NCI-H460 (cell line): Measurements from ENCODE around the gene SNAPC2. TPM values are rescaled to one million over a fixed set of nuclear protein-coding genes. Genes with fewer than 3 reads are reported as not detected.

Experiments
- DNase-seq: peaks from one replicate; pipeline ENCODE4 v3.0.0-alpha.2; 2016; ENCODE audit warnings: low read depth; ENCODE audit errors: extremely low read depth
- polyA plus RNA-seq: library from polyadenylated mRNA; depleted of rRNA; stranded (reverse); fragments of >200 nt; gene quantifications from 2 replicates; pipeline ENCODE4 v1.2.3, GENCODE V29; 2014; cell fraction: nucleus; rRNA removed
- total RNA-seq: library from RNA; depleted of rRNA; stranded (reverse); fragments of >200 nt; shearing (Covaris generic); gene quantifications from 2 replicates; pipeline ENCODE4 v1.2.3, GENCODE V29; 2014; rRNA removed

SNAPC2 gene, protein sequence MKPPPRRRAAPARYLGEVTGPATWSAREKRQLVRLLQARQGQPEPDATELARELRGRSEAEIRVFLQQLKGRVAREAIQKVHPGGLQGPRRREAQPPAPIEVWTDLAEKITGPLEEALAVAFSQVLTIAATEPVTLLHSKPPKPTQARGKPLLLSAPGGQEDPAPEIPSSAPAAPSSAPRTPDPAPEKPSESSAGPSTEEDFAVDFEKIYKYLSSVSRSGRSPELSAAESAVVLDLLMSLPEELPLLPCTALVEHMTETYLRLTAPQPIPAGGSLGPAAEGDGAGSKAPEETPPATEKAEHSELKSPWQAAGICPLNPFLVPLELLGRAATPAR
- 21.3 and 27.4 TPM in 2 replicates for total RNA-seq
- 18.8 and 23.3 TPM in 2 replicates for polyA plus RNA-seq

DNA sequence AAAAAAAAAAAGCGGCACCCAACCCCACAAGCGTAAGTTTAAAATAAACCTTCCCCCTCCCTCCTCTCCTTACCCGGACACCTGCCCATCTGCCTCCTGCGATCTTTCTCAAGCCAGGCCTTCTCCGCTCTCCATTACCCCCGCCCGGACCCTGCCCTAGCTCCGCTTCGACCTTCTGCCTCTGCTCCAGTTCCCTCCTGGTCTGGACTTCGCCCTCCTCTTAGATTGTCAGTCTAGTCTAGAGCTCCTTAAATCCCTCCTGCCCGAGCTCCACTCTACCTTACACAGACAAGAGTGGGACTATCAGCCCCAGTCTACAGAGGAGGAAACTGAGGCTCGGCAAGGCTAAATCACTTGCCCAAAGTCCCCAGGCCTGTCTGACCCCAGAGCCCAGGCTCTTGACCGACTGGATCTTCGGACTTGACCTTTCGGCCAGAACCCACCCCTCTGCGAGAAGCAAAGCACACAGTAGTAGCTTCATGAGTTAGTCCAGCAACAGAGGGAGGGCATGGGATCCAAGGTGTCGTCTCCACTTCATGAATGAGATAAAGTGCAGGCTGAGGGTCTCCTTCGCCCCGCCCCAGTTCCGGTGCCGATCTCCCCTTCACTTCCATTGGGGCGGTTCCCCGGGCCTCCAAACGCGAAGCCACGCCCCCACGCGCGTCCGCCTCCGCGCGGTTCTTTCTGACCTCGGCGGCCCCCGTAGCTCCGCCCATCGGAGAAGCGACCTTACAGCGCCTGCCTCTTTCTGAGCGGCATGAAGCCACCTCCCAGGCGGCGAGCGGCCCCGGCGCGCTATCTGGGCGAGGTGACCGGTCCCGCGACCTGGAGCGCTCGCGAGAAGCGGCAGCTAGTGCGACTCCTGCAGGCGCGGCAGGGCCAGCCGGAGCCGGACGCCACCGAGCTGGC, at the start of gene SNAPC2:
Gene SNAPC2 (plus strand): TSS at position 729 of the 909 bp plus-strand sequence. CDS start 29 bp downstream, at position 758.
- peak; percentile 83 for DNase-seq

DNA sequence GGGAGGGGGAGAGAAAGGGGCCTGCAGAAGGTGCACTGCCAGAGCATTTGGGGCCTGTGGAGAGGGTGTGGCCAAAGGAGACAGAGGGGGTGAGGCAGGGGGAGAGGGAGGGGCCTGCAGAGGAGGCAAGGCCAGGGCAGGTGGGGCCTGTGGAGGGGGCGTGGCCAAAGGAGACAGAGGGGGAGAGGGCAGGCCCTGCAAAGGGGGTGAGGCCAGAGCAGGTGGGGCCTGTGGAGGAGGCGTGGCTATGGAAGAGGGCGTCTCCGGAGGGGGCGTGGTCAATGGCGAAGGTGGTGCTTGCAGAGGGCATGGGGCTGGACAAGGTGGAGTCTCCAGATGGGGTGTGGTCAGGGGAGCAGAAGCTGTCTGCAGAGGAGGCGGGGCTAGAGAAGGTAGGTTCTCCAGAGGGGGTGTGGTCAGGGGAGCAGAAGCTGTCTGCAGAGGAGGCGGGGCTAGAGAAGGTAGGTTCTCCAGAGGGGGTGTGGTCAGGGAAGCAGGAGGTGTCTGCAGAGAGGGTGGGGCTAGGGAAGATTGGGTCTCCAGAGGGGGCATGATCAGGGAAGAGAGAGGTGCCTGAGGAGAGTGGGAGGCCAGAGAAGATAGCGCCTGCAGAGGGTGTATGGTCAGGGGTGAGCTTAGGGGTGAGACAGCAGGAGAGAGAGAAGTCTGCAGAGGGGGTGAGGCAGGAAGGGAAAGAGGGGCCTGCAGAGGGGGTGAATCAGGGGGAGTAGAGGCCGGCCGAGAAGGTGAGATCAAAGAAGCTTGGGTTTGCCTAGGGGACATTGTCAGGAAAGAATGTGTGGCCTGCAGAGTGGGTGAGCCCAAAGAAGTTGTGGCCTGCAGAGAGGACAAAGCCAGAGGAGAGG, 49.3 kb upstream of the SNAPC2 start:
- DNase-seq: peak; percentile 91

GRCh38 chr19:7871437-7872305, 48.5 kb upstream of the SNAPC2 start:
- peak; percentile 84 for DNase-seq

DNA sequence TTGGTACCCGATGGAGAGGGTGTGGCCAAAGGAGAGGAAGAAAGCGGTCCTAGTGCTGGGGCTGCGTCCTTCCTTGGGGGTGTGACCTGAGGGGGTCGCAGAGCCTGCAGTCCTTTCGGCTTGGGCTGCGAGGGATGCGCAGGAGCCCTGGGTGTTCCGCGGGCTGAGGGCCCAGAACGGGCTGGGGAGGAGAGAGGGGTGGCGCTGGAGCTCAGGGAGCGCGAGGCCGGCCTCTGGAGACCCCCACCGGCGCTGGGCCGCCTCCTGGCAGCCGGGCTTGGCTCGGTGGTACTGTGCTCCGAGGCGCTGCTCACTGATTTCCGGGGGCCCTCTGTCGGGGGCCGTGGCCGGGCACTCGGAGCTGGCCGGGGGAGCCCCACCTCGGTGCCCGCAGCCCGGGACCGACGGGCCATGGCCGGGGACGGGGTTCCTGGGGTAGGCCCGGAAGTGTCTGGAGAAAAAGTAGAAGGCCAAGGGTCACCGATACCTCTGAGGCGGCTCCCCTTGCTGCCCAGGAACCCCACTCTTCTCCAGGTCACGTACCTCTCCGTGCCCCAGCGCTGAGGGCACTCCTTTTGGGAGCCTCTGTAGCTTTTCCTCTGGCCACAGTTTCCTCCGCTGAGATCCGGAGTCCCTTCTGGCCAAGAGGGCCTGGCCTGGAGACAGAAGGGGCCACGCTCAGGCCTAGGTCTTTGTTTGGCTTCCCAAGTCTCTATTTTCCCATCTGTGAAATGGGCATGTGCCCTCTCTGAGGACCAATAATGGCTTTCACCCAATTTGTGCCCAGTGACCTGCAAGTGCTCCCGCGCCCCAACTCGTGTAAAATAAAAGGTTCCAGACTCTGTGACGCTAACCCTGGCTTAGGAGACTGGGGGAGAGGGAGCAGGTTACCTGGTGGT, 47.6 kb upstream of the SNAPC2 start:
- DNase-seq: no peak

- no peak for DNase-seq
These were observed 46.6 kb upstream of the SNAPC2 start for GRCh38 chr19:7873304-7874075.

DNA sequence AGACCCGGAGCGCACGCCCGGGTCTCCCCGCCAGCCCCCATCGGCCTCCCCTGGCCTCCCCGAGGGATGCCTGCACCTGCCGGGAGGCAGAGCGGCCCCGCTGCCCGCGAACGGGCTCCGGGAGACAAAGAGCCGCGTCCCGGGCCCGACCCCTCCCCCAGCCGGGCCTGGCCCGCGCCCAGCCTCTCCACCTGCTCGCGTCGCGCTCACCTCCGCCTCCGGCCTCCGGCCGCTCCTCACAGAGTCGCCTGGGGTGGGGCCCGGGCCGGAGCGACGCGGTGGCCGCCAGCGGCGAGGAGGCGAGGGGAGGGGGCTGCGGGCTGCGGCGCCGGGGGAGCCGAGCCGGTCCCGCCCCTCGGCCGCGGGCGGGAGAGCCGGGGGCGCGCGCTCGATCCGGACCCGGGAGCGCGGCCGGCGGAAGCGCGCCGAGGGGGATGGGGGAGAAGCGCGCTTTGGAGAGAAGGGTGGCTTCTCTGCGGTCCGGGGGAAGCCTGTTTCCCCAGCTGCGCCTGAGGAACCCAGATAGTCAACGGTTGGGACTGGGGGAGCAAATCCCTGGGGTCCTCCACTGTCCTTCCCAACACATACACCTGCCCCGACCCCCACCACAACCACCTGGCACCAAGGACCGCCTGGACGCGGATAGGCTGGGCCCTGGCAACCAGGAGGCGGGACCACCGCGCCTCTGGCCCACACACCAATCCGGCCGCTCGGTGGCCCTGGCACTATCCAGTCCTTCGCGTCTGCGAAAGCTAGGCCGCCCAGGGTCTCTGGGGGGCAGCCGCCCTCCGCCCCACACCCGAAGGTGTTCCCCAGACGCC, 45.9 kb upstream of the SNAPC2 start, which contains the start of gene PRR36:
Gene PRR36 (minus strand): TSS at position 315 of the 821 bp plus-strand sequence. CDS start 701 bp downstream, outside the sequence.
- DNase-seq: no peak

DNA sequence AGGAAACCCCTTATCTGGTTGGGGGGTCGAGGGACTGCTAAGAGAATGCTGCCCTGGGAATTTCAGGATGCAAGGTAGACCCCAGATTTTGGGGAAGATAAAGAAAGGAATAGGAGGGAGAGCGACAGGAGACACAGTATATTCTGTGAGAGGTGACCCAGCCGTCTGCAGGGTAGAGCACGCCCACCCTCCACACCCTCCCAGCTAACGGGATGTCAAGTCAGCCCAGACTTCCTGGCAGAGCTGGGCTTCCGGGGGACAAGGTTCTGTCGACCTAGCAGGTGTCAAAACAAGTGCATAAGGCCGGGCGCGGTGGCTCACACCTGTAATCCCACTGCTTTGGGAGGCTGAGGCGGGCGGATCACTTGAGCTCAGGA, 45.3 kb upstream of the SNAPC2 start:
- no peak for DNase-seq

DNA sequence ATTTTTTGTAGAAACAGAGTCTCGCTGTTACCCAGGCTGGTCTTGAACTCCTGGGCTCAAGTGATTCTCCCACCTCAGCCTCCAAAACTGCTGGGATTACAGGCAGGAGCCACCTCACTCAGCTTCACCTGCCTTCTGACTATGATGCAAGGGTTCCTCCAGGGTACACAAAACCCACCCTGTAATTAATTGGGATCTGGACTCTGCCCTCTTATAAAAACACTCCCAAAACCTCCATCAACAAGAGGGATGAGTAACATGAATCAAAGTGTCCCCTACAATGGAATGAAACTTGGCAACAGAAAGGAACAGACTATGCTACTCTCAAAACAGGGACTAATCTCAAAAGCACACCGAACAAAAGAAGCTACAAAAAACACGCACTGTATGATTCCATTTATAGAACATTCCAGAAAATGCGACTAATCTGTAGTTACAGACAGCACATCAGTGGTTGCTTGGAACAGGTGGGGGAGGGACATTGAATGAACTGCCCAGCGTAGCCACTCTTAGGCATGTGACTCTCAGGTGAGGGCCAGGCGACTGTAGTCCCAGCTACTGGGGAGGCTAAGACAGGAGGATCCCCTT, 42.8 kb upstream of the SNAPC2 start:
- no peak for DNase-seq

DNA sequence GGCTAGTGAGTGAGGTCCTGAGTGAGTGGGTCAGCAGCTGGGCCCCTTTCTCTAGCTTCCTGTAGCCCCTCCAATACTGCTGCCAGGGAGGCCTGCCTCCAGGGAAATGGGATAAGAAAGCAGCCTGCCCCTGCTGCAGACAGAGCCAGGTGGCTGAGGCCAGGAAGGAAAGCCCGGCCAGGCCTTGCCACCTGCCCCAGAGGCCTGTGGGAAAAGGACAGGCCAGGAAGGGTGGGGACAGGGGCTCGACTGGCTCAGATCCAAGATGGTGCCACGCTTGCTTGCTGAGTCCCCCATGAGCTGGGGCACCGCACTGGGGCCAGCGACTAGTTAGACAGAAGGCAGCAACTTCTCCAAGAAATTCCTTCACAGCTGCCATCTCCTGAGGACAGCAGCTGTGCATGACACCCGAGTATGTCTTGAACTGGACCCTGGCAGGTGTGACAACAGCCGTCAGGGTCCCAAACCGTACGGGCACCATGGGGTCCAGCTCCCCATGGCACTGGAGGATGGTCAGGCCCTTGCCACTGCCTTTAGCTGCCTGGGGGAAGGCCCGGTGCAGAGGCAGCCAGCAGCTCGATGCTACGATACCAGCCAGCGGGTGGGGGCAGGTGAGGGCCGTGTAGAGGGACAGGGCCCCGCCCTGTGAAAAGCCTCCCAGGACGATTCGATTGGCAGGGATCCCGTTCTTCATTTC, 40.9 kb upstream of the SNAPC2 start:
- no peak for DNase-seq

DNA sequence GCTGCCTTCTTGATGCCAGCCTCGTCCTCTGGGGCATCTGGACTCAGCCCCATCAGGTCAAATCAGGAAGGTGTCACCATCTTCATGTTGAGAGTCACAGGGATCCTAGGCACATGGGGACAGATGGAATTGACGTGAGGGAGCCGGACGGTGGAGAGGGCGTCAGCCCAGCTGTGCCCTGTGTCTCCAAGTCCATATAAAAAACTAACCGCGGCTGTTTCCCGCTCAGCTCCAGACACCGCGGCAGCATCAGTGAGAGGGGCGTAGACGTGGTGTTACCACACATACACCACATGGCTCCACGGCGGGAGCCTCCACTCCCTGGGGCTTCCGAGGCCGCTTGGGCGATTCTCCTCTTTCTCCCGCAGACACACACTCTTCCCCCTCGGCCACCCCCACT, 40.3 kb upstream of the SNAPC2 start:
- DNase-seq: no peak

DNA sequence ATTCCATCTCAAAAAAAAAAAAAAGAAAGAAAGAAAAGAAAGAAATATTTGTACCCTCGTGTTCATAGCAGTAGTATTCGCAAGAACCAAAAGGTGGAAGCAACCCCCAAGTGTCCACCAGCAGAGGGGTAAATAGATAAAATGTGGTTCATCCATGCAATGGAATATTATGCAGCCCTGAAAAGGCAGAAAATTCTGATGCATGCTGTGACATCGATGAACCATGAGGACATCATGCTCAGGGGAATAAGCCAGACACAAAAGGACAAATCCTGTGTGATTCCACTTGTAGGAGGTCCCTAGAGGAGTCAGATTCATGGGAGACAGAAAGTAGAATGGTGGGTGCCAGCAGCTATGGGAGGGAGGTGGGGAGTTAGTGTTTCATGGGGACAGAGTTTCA, 38.2 kb upstream of the SNAPC2 start:
- no peak for DNase-seq

GRCh38 chr19:7883105-7883504, 37.0 kb upstream of the SNAPC2 start:
- no peak for DNase-seq

DNA sequence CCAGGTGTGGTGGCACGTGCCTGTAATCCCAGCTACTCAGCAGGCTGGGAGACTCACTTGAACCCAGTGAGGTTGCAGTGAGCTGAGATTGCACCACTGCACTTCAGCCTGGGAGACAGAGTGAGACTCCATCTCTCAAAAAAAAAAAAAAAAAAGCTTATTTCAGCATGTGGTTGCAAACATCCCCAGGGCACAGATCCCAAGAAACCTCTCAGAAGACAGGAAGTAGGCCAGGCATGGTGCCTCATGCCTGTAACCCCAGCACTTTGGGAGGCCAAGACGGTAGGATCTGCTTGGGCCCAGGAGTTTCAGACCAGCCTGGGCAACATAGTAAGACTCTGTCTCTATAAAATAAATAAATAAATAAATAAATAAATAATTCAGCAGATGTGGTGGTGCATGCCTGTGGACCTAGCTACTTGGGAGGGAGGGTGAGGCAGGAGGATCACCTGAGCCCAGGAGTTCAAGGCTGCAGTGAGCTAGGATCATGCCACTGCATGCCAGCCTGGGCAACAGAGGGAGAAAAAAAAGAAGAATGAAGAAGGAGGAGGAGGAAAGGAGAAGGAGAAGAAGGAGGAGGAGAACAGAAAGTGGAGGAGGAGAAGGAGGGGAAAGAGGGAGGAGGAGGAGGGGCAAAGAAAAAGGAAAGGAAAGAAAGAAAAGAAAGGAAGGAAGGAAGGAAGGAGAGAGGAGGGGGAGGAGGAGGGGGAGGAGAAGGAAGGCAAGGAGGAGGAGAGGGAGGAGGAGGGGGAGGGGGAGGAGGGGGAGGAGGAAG, 36.2 kb upstream of the SNAPC2 start:
- DNase-seq: no peak

DNA sequence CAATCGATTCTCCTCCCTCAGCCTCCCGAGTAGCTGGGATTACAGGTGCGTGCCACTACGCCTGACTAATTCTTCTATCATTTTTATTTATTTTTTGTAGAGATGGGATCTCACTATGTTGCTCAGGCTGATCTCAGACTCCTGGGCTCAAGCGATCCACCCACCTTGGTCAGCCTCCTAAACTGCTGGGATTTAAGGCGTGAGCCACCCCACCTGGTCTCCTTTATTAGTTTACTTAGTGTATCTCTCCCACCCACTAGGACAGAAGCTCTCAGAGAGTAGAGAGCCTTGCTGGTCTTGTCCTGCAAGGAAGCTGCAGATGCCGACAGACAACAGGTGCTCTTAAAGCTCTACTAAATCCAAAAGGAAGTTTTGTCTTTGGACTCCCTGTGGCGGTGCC, 34.3 kb upstream of the SNAPC2 start:
- no peak for DNase-seq
